Hepatocyte (in vitro differentiated cells): ENCODE data around the gene KYAT1. TPM values are rescaled to one million over a fixed set of nuclear protein-coding genes. Genes with fewer than 3 reads are reported as not detected.

ENCODE experiments used
- DNase-seq: peaks from one replicate; pipeline ENCODE4 v3.0.0-alpha.2; 2016; ENCODE audit warnings: low spot score
- H2AFZ ChIP-seq: fragments of 200-600 bp; sonication (generic); 2 replicates; pipeline ENCODE4 v1.6.0; 2016; ENCODE audit warnings: antibody characterized with exemption, mild to moderate bottlenecking
- H3K27ac ChIP-seq: fragments of 200-600 bp; sonication (generic); 2 replicates; pipeline ENCODE4 v1.5.1; 2016; ENCODE audit warnings: mild to moderate bottlenecking
- H3K27me3 ChIP-seq: fragments of 200-600 bp; sonication (generic); 2 replicates; pipeline ENCODE4 v1.6.1; 2016
- H3K36me3 ChIP-seq: fragments of 200-600 bp; sonication (generic); replicated peaks from 2 replicates; pipeline ENCODE4 v1.5.1; 2016; ENCODE audit warnings: low read depth; ENCODE audit not compliant: insufficient read depth
- H3K4me1 ChIP-seq: fragments of 200-600 bp; sonication (generic); 2 replicates; pipeline ENCODE4 v1.5.1; 2016; ENCODE audit warnings: mild to moderate bottlenecking, moderate library complexity; ENCODE audit not compliant: insufficient read depth
- H3K4me2 ChIP-seq: fragments of 200-600 bp; sonication (generic); 2 replicates; pipeline ENCODE4 v1.6.0; 2016
- H3K4me3 ChIP-seq: fragments of 200-600 bp; sonication (generic); 2 replicates; pipeline ENCODE4 v1.5.1; 2016; ENCODE audit warnings: mild to moderate bottlenecking
- H3K79me2 ChIP-seq: fragments of 200-600 bp; sonication (generic); 2 replicates; pipeline ENCODE4 v1.6.0; 2017; ENCODE audit warnings: mild to moderate bottlenecking
- H3K9me2 ChIP-seq: fragments of 200-600 bp; sonication (generic); replicated peaks from 2 replicates; pipeline ENCODE4 v1.6.0; 2017; ENCODE audit warnings: mild to moderate bottlenecking; ENCODE audit not compliant: insufficient read depth
- H3K9me3 ChIP-seq: fragments of 200-600 bp; sonication (generic); 2 replicates; pipeline ENCODE4 v1.5.1; 2016; ENCODE audit warnings: low read depth, mild to moderate bottlenecking
- H4K20me1 ChIP-seq: fragments of 200-600 bp; sonication (generic); 2 replicates; pipeline ENCODE4 v1.6.0; 2016; ENCODE audit warnings: mild to moderate bottlenecking; ENCODE audit not compliant: insufficient read depth, poor library complexity, severe bottlenecking
- EZH2 ChIP-seq: fragments of 200-600 bp; sonication (generic); IDR thresholded peaks from 2 replicates; pipeline ENCODE4 v1.6.1; 2016; ENCODE audit warnings: antibody characterized with exemption, mild to moderate bottlenecking, borderline replicate concordance
- EZH2phosphoT487 ChIP-seq: fragments of 200-600 bp; sonication (generic); IDR thresholded peaks from one replicate; pipeline ENCODE4 v1.6.1; 2018; ENCODE audit warnings: antibody characterized with exemption, mild to moderate bottlenecking, low read depth, moderate library complexity; ENCODE audit not compliant: unreplicated experiment, severe bottlenecking
- WGBS: methylation state at CpG from one replicate; pipeline ENCODE4 v1.1.6; 2016; ENCODE audit warnings: low lambda C conversion rate; ENCODE audit errors: missing lambda C conversion rate; 5-methylcytosine and 5-hydroxymethylcytosine counted together
- polyA plus RNA-seq: library from polyadenylated mRNA; unstranded; fragments of >200 nt; fragmentation: Nextera tagmentation; extraction: Ambion mirVana; gene quantifications from 2 replicates; pipeline ENCODE4 v1.2.1, GENCODE V29; 2016
- total RNA-seq: library from RNA; depleted of rRNA; stranded (reverse); fragments of >200 nt; gene quantifications from 2 replicates; pipeline ENCODE4 v1.2.3, GENCODE V29; 2014
- TF ChIP-seq, protein P1 (sequence below): fragments of 200-600 bp; sonication (generic); IDR thresholded peaks from 2 replicates; pipeline ENCODE4 v1.5.1; 2016; ENCODE audit warnings: antibody characterized with exemption, mild to moderate bottlenecking; ENCODE audit not compliant: poor library complexity

The KYAT1 gene
- total and polyA plus RNA-seq, 2 experiments from 2014 or later, result 5.1 to 8.7 TPM

DNA sequence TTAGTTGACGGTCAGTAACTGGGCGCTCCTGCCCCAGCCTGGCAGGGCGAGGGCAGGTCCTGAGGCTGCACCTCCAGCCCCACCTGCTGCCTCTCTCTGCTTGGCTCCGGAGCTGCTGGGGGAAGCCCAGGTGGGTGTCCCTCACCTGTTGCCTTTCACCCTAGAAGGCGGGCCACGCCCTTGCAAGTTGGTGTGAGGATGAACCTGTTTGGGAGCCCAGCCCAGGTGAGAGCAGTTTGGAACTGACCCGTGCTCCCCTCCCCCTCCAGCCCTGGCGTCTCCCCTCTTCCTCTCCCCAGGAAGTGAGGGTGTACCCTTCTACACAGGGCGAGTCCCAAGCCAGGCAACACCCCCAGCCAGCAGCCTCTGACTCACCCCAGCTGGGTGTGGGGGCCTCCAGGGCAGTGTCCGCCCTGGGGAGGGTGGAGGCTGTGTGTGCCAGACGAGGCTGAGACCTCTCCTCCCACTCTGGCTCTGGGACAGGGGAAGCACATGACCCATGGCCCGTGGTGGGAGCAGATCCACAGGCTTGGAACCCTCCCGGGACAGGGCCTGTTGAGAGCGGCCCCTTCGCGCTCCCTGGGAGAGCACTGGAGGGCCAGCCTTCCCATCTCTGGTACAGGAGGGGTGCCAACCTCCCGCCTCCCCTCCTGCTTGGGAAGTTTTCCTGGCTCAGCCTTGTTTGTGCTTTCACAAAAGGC, 10.6 kb upstream of the KYAT1 start:
- Histone ChIP-seq H4K20me1 (no peaks in the 10 kb centered on the region), H3K4me3 (no peak overlapping the region), H3K79me2 (peaks cover 29% of the 10 kb centered on the region), H2AFZ (no peak overlapping the region), H3K4me2 (peak overlapping the region; percentile 48), H3K27ac (peak overlapping the region; percentile 81), H3K4me1 (peaks cover 13% of the 10 kb centered on the region), H3K27me3 (no peaks in the 10 kb centered on the region), H3K36me3 (no peaks in the 10 kb centered on the region), H3K9me2 (no peaks in the 10 kb centered on the region), H3K9me3 (no peaks in the 10 kb centered on the region)
- TF ChIP-seq, protein P1, sequence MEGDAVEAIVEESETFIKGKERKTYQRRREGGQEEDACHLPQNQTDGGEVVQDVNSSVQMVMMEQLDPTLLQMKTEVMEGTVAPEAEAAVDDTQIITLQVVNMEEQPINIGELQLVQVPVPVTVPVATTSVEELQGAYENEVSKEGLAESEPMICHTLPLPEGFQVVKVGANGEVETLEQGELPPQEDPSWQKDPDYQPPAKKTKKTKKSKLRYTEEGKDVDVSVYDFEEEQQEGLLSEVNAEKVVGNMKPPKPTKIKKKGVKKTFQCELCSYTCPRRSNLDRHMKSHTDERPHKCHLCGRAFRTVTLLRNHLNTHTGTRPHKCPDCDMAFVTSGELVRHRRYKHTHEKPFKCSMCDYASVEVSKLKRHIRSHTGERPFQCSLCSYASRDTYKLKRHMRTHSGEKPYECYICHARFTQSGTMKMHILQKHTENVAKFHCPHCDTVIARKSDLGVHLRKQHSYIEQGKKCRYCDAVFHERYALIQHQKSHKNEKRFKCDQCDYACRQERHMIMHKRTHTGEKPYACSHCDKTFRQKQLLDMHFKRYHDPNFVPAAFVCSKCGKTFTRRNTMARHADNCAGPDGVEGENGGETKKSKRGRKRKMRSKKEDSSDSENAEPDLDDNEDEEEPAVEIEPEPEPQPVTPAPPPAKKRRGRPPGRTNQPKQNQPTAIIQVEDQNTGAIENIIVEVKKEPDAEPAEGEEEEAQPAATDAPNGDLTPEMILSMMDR, result no peak
- TF ChIP-seq EZH2phosphoT487 (no peak), EZH2 (no peak)
- 80% methylated on average over 17 of the region's 17 CpGs for WGBS
- DNase-seq, result peak; percentile 79

DNA sequence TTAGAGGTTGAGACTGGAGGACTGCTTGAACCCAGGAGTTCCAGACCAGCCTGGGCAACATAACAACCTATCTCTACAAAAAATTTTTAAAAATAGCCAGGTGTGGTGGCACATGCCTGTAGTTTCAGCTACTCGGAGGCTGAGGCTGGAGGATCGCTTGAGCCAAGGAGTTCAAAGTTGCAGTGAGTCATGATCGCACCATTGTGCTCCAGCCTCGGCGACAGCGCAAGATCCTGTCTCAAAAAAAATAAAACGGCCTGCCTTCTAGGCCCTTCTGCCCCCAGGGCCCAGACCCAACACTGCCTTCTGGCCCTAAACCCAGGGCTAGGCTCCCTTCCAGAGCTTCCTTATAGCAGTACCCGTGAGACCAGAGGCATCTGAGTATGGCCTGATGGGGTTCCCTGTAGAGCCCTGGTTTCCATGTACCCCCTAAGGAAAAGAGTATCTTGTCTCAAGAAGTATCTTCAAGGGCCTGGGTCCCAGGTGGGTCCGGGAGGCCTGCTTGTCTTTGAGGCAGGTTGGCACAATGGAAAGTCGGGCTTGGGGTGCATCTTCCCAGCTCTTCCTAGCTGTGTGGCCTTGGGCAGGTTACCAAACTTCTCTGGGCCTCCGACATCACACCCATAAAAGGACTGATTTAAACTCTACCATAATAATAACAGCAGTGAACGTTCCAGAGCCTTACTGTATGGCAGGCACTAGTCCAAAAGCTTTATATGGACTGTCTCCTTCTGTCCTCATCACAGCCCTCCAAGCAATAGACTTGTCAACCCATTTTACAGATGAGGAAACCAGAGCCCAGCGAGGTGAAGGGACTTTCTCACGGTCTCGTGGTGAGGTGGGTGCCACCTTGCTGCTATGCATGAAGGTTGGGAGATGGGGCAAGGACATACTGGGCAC, 9.8 kb upstream of the KYAT1 start:
- H4K20me1 ChIP-seq, result no peaks in the 10 kb centered on the region
- H3K4me2 ChIP-seq, result peak overlapping the region; percentile 48
- no peaks in the 10 kb centered on the region for H3K9me3 ChIP-seq
- H3K4me3 ChIP-seq, result no peak overlapping the region
- DNase-seq, result no peak
- no peaks in the 10 kb centered on the region for H3K27me3 ChIP-seq
- H3K36me3 ChIP-seq, result no peaks in the 10 kb centered on the region
- no peaks in the 10 kb centered on the region for H3K9me2 ChIP-seq
- 94% methylated on average over 15 of the region's 15 CpGs for WGBS
- peak overlapping the region; percentile 34 for H3K27ac ChIP-seq
- H3K79me2 ChIP-seq, result peaks cover 37% of the 10 kb centered on the region
- peaks cover 13% of the 10 kb centered on the region for H3K4me1 ChIP-seq
- TF ChIP-seq, protein P1, result no peak
- TF ChIP-seq EZH2 (no peak), EZH2phosphoT487 (no peak)
- no peak overlapping the region for H2AFZ ChIP-seq

DNA sequence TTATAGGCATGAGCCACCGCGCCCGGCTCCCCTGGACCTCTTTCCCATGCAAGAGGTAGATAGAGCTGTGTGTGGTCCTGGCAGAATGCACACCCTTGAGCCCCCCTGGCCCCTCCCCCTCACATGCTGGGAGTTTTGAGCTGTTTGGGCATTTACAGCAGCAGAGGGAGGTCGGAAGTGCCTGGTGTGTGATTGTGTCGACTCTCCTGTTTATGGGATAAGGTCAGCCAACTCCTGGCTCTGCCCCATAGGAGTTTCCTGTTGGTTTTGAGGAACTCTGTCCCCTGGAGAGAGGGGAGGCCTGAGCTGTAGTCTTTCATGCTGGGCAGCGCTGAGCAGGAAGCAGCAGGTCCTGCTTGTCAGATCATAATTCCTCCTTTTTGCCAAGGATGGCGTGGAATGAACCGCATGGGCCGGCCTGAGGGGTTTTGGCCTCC, 6.2 kb upstream of the KYAT1 start:
- H3K9me2 ChIP-seq, result no peaks in the 10 kb centered on the region
- DNase-seq, result no peak
- no peaks in the 10 kb centered on the region for H3K27me3 ChIP-seq
- H3K4me2 ChIP-seq, result no peak overlapping the region
- no peaks in the 10 kb centered on the region for H3K36me3 ChIP-seq
- no peak overlapping the region for H2AFZ ChIP-seq
- no peaks in the 10 kb centered on the region for H3K9me3 ChIP-seq
- H3K79me2 ChIP-seq, result peaks cover 72% of the 10 kb centered on the region
- peaks cover 8% of the 10 kb centered on the region for H3K4me1 ChIP-seq
- H4K20me1 ChIP-seq, result peaks cover 5% of the 10 kb centered on the region
- no peak overlapping the region for H3K27ac ChIP-seq
- WGBS, result 43% methylated on average over 9 of the region's 9 CpGs
- TF ChIP-seq EZH2phosphoT487, result no peak
- TF ChIP-seq, protein P1, result no peak
- TF ChIP-seq EZH2, result no peak
- H3K4me3 ChIP-seq, result no peak overlapping the region
